Measurements from ENCODE around the gene RNU7-1.

RNU7-1 gene

GRCh38 chr12:6935371-6936193 lies 8.0 kb upstream of the RNU7-1 start:
- no peak for TF ChIP-seq REST (IDR thresholded peaks at IDR 0.05; ENCODE audit: insufficient replicate concordance, low read depth)
- no peak for TF ChIP-seq CTCF (IDR thresholded peaks at IDR 0.05; ENCODE audit: insufficient read depth, low read length)
- TF ChIP-seq GABPA (IDR thresholded peaks at IDR 0.05; ENCODE audit: low read depth): no peak
- TF ChIP-seq SPI1 (IDR thresholded peaks at IDR 0.05; ENCODE audit: borderline replicate concordance, low read depth): peak; percentile 6; the same call in 1 of the 2 replicates
- TF ChIP-seq POLR2AphosphoS5 (IDR thresholded peaks at IDR 0.05; ENCODE audit: low read depth): no peak
- DNase-seq (ENCODE audit: low read depth in 1 of 2, low spot score in 1 of 2): no peak

GRCh38 chr12:6936194-6936635 lies 7.4 kb upstream of the RNU7-1 start:
- Histone ChIP-seq H3K4me3 (replicated peaks; ENCODE audit: insufficient read depth, low read length) (no peak overlapping the region), H3K27me3 (ENCODE audit: insufficient read depth, poor library complexity, severe bottlenecking) (no peaks in the 10 kb centered on the region), H3K27ac (replicated peaks) (peak overlapping the region; percentile 95)
- TF ChIP-seq POLR2AphosphoS5 (IDR thresholded peaks at IDR 0.05; ENCODE audit: low read depth) (no peak), CTCF (IDR thresholded peaks at IDR 0.05; ENCODE audit: insufficient read depth, low read length) (no peak), SPI1 (IDR thresholded peaks at IDR 0.05; ENCODE audit: borderline replicate concordance, low read depth) (no peak), GABPA (IDR thresholded peaks at IDR 0.05; ENCODE audit: low read depth) (no peak), REST (IDR thresholded peaks at IDR 0.05; ENCODE audit: insufficient replicate concordance, low read depth) (no peak)
- DNase-seq (ENCODE audit: low read depth in 1 of 2, low spot score in 1 of 2): no peak

More at GRCh38 chr12:6935371-6936193, 8.0 kb upstream of the RNU7-1 start:
- Histone ChIP-seq H3K27ac (replicated peaks) (no peak overlapping the region; the same call in 1 of the 2 replicates), H3K27me3 (ENCODE audit: insufficient read depth, poor library complexity, severe bottlenecking) (no peaks in the 10 kb centered on the region), H3K4me3 (replicated peaks; ENCODE audit: insufficient read depth, low read length) (no peak overlapping the region)

GRCh38 chr12:6936636-6937480 lies 6.8 kb upstream of the RNU7-1 start:
- TF ChIP-seq POLR2AphosphoS5 (IDR thresholded peaks at IDR 0.05; ENCODE audit: low read depth): no peak; the same call in 1 of the 2 replicates
- TF ChIP-seq CTCF (IDR thresholded peaks at IDR 0.05; ENCODE audit: insufficient read depth, low read length): no peak
- no peak for TF ChIP-seq GABPA (IDR thresholded peaks at IDR 0.05; ENCODE audit: low read depth)
- 0 out of 2 replicates have a peak, but pooled peaks have one; percentile 5 for TF ChIP-seq SPI1 (IDR thresholded peaks at IDR 0.05; ENCODE audit: borderline replicate concordance, low read depth)
- no peak for TF ChIP-seq REST (IDR thresholded peaks at IDR 0.05; ENCODE audit: insufficient replicate concordance, low read depth)
- Histone ChIP-seq H3K27me3 (ENCODE audit: insufficient read depth, poor library complexity, severe bottlenecking) (no peaks in the 10 kb centered on the region), H3K4me3 (replicated peaks; ENCODE audit: insufficient read depth, low read length) (peak overlapping the region; percentile 70), H3K27ac (replicated peaks) (peak overlapping the region; percentile 95)
- DNase-seq (ENCODE audit: low read depth in 1 of 2, low spot score in 1 of 2): no peak

All from HL-60 (cell line).